Endothelial cell of umbilical vein (primary cell): ENCODE results near the gene NEK7.

Experiments used
- EZH2 ChIP-seq: IDR thresholded peaks from 2 replicates; pipeline ENCODE4 v1.6.1; 2012; ENCODE audit warnings: borderline replicate concordance, low read depth, mild to moderate bottlenecking, moderate library complexity, low read length, inconsistent platforms; ENCODE audit not compliant: severe bottlenecking
- FOS ChIP-seq: IDR thresholded peaks from 2 replicates; pipeline ENCODE4 v1.6.1; 2011; ENCODE audit warnings: mild to moderate bottlenecking, low read length, moderate library complexity, borderline replicate concordance; ENCODE audit not compliant: insufficient read depth
- MYC ChIP-seq: IDR thresholded peaks from one replicate; pipeline ENCODE4 v1.6.1; 2011; ENCODE audit warnings: mild to moderate bottlenecking, low read depth, low read length
- POLR2A ChIP-seq: IDR thresholded peaks from 2 replicates; pipeline ENCODE4 v1.6.1; 2012; ENCODE audit warnings: low read depth, mild to moderate bottlenecking, control low read depth, low read length
- POLR2AphosphoS5 ChIP-seq: IDR thresholded peaks from 2 replicates; pipeline ENCODE4 v1.6.1; 2012; ENCODE audit warnings: low read depth, mild to moderate bottlenecking, control low read depth, low read length, moderate library complexity; ENCODE audit not compliant: insufficient read depth
- TF ChIP-seq, protein P1 (sequence below), 2 donors: IDR thresholded peaks; 1 replicate in 1 of 2; 2 replicates in 1 of 2; pipeline ENCODE4 v1.5.1; 2011; ENCODE audit warnings: low read length in 2 of 2, mild to moderate bottlenecking in 2 of 2, moderate library complexity in 2 of 2, control low read depth in 1 of 2, inconsistent platforms in 1 of 2, low read depth in 1 of 2; ENCODE audit not compliant: insufficient read depth in 1 of 2; ENCODE audit errors: extremely low read depth in 1 of 2
- TF ChIP-seq, protein P2 (sequence below): IDR thresholded peaks from 2 replicates; pipeline ENCODE4 v1.6.1; 2011; ENCODE audit not compliant: insufficient read depth, insufficient read length

- TF ChIP-seq POLR2AphosphoS5 (no peak), POLR2A (no peak), EZH2 (no peak), FOS (no peak), MYC (no peak)
- TF ChIP-seq, protein P1, sequence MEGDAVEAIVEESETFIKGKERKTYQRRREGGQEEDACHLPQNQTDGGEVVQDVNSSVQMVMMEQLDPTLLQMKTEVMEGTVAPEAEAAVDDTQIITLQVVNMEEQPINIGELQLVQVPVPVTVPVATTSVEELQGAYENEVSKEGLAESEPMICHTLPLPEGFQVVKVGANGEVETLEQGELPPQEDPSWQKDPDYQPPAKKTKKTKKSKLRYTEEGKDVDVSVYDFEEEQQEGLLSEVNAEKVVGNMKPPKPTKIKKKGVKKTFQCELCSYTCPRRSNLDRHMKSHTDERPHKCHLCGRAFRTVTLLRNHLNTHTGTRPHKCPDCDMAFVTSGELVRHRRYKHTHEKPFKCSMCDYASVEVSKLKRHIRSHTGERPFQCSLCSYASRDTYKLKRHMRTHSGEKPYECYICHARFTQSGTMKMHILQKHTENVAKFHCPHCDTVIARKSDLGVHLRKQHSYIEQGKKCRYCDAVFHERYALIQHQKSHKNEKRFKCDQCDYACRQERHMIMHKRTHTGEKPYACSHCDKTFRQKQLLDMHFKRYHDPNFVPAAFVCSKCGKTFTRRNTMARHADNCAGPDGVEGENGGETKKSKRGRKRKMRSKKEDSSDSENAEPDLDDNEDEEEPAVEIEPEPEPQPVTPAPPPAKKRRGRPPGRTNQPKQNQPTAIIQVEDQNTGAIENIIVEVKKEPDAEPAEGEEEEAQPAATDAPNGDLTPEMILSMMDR (IDR thresholded peaks at IDR 0.05; ENCODE audit: extremely low read depth in 1 of 2, insufficient read depth in 1 of 2, low read depth in 1 of 2, low read length in 2 of 2): no peak
- TF ChIP-seq, protein P2, sequence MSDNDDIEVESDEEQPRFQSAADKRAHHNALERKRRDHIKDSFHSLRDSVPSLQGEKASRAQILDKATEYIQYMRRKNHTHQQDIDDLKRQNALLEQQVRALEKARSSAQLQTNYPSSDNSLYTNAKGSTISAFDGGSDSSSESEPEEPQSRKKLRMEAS: no peak
Observed at GRCh38 chr1:198276241-198276640, 119.4 kb downstream of the NEK7 start.
